ENCODE data around the gene AJAP1. TPM values are rescaled to one million over a fixed set of nuclear protein-coding genes. Genes with fewer than 3 reads are reported as not detected.

The AJAP1 gene
- total RNA-seq, 1 donor from 2014 or later, result 0.52 TPM

DNA sequence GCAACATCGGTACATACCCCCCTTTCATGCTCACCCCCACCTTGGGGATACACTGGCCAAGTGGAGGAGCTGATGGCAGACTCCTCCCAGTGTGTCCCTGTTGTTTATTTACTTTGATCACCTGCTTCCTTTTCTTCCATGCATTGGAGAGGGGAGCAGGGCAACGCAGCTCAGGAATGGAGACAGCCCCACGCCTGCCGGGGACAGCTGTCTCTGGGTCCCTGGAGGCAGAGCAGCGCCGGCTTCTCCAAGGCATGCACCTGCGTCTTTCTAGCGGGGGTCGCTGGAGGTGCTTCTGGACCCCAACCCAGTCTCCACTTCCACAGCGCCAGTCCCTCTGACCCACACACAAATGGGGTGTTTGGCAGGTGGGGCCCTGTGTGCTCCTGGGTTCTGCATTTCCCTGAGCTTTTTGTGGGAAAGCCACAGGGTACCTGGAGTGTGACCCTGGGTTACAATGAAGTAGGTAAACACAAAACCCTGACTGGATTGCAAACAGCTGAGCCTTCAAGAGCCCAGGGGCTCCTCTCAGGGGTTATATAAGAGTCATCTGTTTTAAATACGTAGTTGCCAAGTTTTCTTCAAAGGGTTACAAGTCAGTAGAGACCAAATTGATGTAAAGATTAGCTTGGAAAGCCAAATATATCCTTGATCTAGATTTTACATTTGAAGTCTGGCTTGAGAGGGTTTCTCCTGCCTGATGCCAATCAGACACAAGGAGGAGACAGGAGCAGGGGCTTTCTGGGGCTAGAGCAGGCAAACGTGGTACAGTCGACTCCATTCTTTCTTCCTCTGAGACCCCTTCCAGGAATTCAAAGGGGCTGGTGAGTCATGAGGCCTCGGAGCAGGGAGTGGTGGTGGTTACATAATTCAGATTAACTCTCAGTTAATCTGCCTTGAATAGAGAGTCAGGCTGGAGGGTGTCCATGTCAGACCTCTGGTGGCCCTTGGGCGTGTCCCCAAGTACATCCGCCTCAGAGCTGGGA lies 4.5 kb downstream of the AJAP1 start:
- intact Hi-C loops (cut with DNase I), result no loop called here
- Histone ChIP-seq H3K4me3 (no peak overlapping the region), H3K36me3 (no peaks in the 10 kb centered on the region), H3K9me3 (no peaks in the 10 kb centered on the region), H3K27ac (no peak overlapping the region), H3K4me1 (no peaks in the 10 kb centered on the region), H3K27me3 (peaks cover 57% of the 10 kb centered on the region)
- DNase-seq, result peak; percentile 27
- TF ChIP-seq, protein P1, sequence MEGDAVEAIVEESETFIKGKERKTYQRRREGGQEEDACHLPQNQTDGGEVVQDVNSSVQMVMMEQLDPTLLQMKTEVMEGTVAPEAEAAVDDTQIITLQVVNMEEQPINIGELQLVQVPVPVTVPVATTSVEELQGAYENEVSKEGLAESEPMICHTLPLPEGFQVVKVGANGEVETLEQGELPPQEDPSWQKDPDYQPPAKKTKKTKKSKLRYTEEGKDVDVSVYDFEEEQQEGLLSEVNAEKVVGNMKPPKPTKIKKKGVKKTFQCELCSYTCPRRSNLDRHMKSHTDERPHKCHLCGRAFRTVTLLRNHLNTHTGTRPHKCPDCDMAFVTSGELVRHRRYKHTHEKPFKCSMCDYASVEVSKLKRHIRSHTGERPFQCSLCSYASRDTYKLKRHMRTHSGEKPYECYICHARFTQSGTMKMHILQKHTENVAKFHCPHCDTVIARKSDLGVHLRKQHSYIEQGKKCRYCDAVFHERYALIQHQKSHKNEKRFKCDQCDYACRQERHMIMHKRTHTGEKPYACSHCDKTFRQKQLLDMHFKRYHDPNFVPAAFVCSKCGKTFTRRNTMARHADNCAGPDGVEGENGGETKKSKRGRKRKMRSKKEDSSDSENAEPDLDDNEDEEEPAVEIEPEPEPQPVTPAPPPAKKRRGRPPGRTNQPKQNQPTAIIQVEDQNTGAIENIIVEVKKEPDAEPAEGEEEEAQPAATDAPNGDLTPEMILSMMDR (IDR thresholded peaks at IDR 0.05), result no peak
- no peak for ATAC-seq

DNA sequence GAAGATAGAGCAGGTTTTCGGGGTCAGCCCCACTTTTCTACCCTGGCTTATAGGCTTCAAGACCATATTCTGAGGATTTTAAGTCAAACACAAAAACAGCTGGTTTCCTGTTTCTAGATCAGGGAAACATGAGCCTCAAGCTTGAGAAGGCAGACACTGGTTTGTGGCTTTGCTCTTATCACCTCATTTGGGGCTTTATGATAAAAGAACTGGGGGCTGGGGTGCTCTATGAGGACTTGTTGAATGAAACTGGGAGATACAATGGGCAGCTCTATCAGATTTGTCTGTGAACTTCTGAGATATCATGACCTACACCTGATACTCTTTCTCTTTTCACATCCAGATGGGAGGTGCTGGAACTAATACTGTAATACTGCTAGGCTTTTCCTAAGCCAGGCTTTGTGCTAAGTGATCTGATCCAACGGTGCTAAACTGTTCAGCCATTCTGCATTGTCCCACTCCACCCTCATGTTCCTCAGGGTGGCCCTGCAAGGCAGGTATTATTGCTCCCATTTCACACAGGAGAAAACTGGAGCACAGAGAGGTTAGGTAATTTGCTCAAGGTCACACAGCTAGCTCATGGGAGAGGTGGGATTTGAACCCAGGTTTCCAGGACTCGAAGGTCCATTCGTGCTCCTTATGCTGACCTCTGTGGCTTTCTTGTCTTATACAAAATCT lies 6.6 kb downstream of the AJAP1 start:
- no peaks in the 10 kb centered on the region for H3K36me3 ChIP-seq
- intact Hi-C loops (cut with DNase I), result no loop called here
- DNase-seq, result no peak

GRCh38 chr1:4661595-4661917 lies 7.1 kb downstream of the AJAP1 start:
- no peaks in the 10 kb centered on the region for H3K4me1 ChIP-seq
- no peak for DNase-seq
- no peak for ATAC-seq
- TF ChIP-seq, protein P1 (IDR thresholded peaks at IDR 0.05), result no peak
- no peaks in the 10 kb centered on the region for H3K36me3 ChIP-seq
- no peaks in the 10 kb centered on the region for H3K9me3 ChIP-seq
- intact Hi-C loops (cut with DNase I), result no loop called here
- H3K27ac ChIP-seq, result no peak overlapping the region
- peaks cover 45% of the 10 kb centered on the region for H3K27me3 ChIP-seq
- no peak overlapping the region for H3K4me3 ChIP-seq

More for the DNA sequence above, 6.6 kb downstream of the AJAP1 start:
- Histone ChIP-seq H3K9me3 (no peaks in the 10 kb centered on the region), H3K27me3 (peaks cover 50% of the 10 kb centered on the region), H3K4me1 (no peaks in the 10 kb centered on the region), H3K27ac (no peak overlapping the region), H3K4me3 (no peak overlapping the region)
- no peak for ATAC-seq
- TF ChIP-seq, protein P1 (IDR thresholded peaks at IDR 0.05), result no peak

DNA sequence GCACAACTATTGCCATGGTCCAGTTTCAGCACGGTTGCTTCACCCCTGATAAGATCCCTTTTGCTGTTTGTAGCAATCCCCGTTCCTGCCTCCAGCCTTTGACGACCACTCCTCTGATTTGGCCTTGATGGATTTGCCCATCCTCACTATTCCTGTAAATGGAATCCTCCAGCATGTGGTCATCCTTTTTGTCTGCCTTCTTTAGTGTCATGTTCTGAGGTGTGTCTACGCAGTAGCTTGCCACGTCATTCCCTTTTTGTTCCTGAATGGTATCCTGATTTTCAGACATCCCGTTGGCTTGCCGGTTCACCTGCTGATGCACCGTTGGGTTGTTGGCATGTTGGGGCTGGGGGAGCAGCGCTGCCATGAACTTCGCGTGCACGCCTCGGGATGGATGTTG lies 7.8 kb downstream of the AJAP1 start:
- no peak overlapping the region for H3K27ac ChIP-seq
- TF ChIP-seq, protein P1 (IDR thresholded peaks at IDR 0.05), result no peak
- H3K4me1 ChIP-seq, result no peaks in the 10 kb centered on the region
- H3K4me3 ChIP-seq, result no peak overlapping the region
- ATAC-seq (no peak), DNase-seq (no peak)
- H3K36me3 ChIP-seq, result no peaks in the 10 kb centered on the region
- H3K9me3 ChIP-seq, result no peaks in the 10 kb centered on the region
- H3K27me3 ChIP-seq, result peaks cover 39% of the 10 kb centered on the region
- intact Hi-C loops (cut with DNase I), result no loop called here

GRCh38 chr1:4662723-4663122 lies 8.3 kb downstream of the AJAP1 start:
- peaks cover 33% of the 10 kb centered on the region for H3K27me3 ChIP-seq
- H3K4me3 ChIP-seq, result no peak overlapping the region
- ATAC-seq (no peak), DNase-seq (no peak)
- TF ChIP-seq, protein P1 (IDR thresholded peaks at IDR 0.05), result no peak
- no peaks in the 10 kb centered on the region for H3K36me3 ChIP-seq
- no peaks in the 10 kb centered on the region for H3K4me1 ChIP-seq
- intact Hi-C loops (cut with DNase I), result no loop called here
- H3K9me3 ChIP-seq, result no peaks in the 10 kb centered on the region
- no peak overlapping the region for H3K27ac ChIP-seq
